ENCODE results near the gene SUPT6H. TPM values are rescaled to one million over a fixed set of nuclear protein-coding genes. Genes with fewer than 3 reads are reported as not detected.

SUPT6H gene
- total and polyA plus RNA-seq, 9 of the 15 experiments (the other 6 are each of a cell fraction or from before 2014, with no cell fraction given) = 1.7 to 77.7 (median 49.2) TPM

- peak; percentile 81; the same call in 1 of the 2 replicates for TF ChIP-seq CTBP1 (IDR thresholded peaks at IDR 0.05; ENCODE audit: borderline replicate concordance)
- peak in 1 of 2 experiments; percentile 79; a peak in 2 of 4 replicates for TF ChIP-seq RCOR1 (IDR thresholded peaks at IDR 0.05; ENCODE audit: borderline replicate concordance in 1 of 2, low read depth in 2 of 2, low read length in 2 of 2)
- peak; percentile 96 for TF ChIP-seq REST (IDR thresholded peaks at IDR 0.05; ENCODE audit: borderline replicate concordance)
- TF ChIP-seq REST (CRISPR knock-in tag; IDR thresholded peaks at IDR 0.05; ENCODE audit: low read depth) = no peak
- no peak for TF ChIP-seq PCBP1 (IDR thresholded peaks at IDR 0.05; ENCODE audit: low read depth, low read length, poor library complexity, severe bottlenecking)
- peak; percentile 20; the same call in 1 of the 2 replicates for TF ChIP-seq ETS1 (conservative IDR thresholded peaks at IDR 0.05; ENCODE audit: control insufficient read depth, low read depth, low read length)
- TF ChIP-seq BDP1 (IDR thresholded peaks at IDR 0.05; ENCODE audit: insufficient read depth, insufficient read length) = no peak
- TF ChIP-seq TRIM28 (IDR thresholded peaks at IDR 0.05) = peak; percentile 28; the same call in 1 of the 2 replicates
- peak; percentile 61; the same call in 1 of the 2 replicates for TF ChIP-seq CBX5 (IDR thresholded peaks at IDR 0.05; ENCODE audit: borderline replicate concordance, low read depth)
- peak; percentile 39; the same call in 1 of the 2 replicates for TF ChIP-seq ESRRA (IDR thresholded peaks at IDR 0.05; ENCODE audit: borderline replicate concordance, low read depth)
- TF ChIP-seq ZNF324 (CRISPR knock-in tag; IDR thresholded peaks at IDR 0.05) = no peak
- no peak for TF ChIP-seq ZNF717 (CRISPR knock-in tag; IDR thresholded peaks at IDR 0.05)
- no peak for TF ChIP-seq MXI1 (IDR thresholded peaks at IDR 0.05; ENCODE audit: low read depth, low read length)
- TF ChIP-seq XRCC5 (IDR thresholded peaks at IDR 0.05; ENCODE audit: low read depth, low read length) = peak; percentile 98
- peak; percentile 42; the same call in 1 of the 2 replicates for TF ChIP-seq CEBPB (tag; IDR thresholded peaks at IDR 0.05)
- TF ChIP-seq SMARCB1 (IDR thresholded peaks at IDR 0.05; ENCODE audit: insufficient read length, low read depth) = no peak
- no peak for TF ChIP-seq ZBTB8A (IDR thresholded peaks at IDR 0.05; ENCODE audit: partially characterized antibody)
- TF ChIP-seq IFI16 (CRISPR knock-in tag; IDR thresholded peaks at IDR 0.05) = no peak
- no peak for TF ChIP-seq NR4A1 (CRISPR knock-in tag; IDR thresholded peaks at IDR 0.05)
- no peak for TF ChIP-seq NR4A1 (tag; IDR thresholded peaks at IDR 0.05)
These were observed 88.4 kb downstream of the SUPT6H start (continued) for GRCh38 chr17:28750178-28751047.

Data from K562 (cell line).